ENCODE measurements around the gene SMAD3.

The SMAD3 gene

DNA sequence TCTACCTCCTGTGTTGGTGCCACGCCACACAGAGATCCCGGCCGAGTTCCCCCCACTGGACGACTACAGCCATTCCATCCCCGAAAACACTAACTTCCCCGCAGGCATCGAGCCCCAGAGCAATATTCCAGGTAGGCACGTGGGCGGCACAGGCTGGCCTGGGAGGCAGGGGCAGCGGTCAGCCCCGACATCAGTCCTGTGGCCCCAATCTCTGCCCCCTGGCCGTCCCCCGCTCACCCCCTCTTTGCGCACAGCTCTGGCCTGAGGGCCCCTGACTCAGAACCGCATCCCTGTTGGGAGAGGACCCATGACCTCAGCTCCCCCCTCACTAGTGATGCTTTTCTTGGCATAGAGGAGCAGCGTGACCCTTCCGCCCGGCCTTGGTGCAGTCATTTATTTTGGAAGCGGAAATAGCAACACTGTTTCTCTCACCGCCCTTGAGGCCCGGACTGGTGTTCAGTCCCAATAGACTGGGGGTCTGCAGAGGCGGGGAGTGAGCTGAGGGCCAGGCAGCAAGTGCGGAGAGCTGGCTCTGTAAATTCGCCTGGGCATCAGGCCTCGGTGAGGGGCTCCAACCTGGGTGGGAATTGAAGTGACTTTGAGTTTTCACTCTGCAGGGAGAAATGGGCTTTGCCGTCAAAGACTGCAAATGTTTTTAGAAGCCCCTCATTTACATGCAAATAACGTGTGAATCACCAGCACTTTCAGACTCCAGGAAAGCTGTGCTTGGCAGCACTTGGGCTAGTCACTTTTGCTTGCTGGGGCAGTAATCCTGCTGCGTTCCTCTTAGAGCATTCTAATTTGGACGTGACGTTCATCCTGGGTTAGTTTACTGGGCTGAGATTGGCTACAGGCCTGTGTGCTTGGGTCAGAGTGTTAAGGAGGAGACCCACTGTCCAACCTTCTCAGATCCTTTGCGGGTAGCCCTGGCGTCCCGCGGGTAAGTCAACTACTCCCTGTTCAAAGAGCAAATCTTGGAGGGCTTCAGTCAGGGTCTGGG is 100.2 kb downstream of the SMAD3 start:
- no peak overlapping the region for H3K27ac Mint-ChIP-seq
- ATAC-seq (ENCODE audit: low read depth) (no peak), DNase-seq (ENCODE audit: low spot score in 2 of 2) (no peak)
- H3K4me1 Mint-ChIP-seq: peaks cover 19% of the 10 kb centered on the region
- no peaks in the 10 kb centered on the region for H3K27me3 Mint-ChIP-seq
- no peak overlapping the region for H3K4me3 Mint-ChIP-seq
- peaks cover 28% of the 10 kb centered on the region for H3K36me3 Mint-ChIP-seq
- H3K9me3 Mint-ChIP-seq: no peaks in the 10 kb centered on the region

DNA sequence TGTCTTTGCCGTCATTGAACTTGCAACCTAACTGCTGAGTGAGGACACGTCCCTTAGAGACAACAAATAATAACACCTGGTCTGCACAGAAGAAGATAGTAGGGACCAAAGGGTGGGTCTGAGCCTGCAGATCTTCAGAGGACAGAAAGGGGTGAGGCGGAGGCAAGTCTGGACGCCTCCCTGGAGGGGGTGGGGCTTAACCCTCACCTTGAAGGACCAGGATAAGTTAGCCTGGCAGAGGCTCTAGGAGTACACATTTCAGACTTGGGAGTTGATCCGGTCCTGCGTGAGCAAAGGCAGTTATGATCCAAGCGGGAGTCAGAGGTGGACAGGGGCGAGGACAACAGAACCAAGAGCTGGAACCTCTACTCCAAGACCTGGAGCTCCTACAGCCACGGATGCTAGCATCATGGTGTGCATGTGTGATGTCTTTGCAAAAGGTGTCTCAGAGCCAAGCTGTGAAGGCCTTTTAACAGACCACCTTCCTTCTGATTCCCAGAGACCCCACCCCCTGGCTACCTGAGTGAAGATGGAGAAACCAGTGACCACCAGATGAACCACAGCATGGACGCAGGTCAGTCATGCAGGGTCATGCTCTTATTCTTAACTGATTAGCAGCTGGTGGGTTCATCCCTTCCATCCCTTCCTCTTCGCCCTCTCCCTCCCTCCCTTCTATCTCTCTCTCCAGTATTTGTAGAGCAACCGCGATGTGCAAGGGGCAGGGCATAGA is 101.0 kb downstream of the SMAD3 start:
- DNase-seq (ENCODE audit: low spot score in 2 of 2) (no peak), ATAC-seq (ENCODE audit: low read depth) (no peak)
- Mint-ChIP-seq H3K9me3 (no peaks in the 10 kb centered on the region), H3K4me3 (no peak overlapping the region), H3K4me1 (peaks cover 19% of the 10 kb centered on the region), H3K27ac (peak overlapping the region; percentile 67), H3K36me3 (peaks cover 33% of the 10 kb centered on the region), H3K27me3 (no peaks in the 10 kb centered on the region)

DNA sequence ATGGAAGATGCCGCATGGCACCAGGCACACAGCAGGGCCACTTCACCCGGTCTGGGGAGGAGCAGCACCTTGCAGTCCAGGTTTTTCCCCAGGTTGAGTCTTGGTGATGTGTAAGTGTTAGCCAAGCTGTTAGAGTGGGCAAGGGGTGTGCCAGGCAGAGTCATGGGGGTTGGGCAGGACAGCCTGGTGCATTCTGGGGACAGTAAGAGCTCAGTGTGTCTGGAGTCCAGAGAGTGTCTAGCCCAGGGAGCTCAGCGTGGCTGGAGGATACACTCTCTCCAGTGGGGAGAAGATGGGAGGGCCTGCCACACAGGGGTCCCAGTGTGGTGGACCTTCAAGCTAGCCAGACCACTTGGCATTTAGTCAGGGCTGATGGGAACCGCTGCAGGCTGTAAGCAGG is 101.7 kb downstream of the SMAD3 start:
- no peaks in the 10 kb centered on the region for H3K9me3 Mint-ChIP-seq
- peaks cover 16% of the 10 kb centered on the region for H3K4me1 Mint-ChIP-seq
- peak overlapping the region; percentile 67 for H3K27ac Mint-ChIP-seq
- no peak for ATAC-seq (ENCODE audit: low read depth)
- H3K4me3 Mint-ChIP-seq: no peak overlapping the region
- no peaks in the 10 kb centered on the region for H3K27me3 Mint-ChIP-seq
- peaks cover 34% of the 10 kb centered on the region for H3K36me3 Mint-ChIP-seq
- no peak for DNase-seq (ENCODE audit: low spot score in 2 of 2)

DNA sequence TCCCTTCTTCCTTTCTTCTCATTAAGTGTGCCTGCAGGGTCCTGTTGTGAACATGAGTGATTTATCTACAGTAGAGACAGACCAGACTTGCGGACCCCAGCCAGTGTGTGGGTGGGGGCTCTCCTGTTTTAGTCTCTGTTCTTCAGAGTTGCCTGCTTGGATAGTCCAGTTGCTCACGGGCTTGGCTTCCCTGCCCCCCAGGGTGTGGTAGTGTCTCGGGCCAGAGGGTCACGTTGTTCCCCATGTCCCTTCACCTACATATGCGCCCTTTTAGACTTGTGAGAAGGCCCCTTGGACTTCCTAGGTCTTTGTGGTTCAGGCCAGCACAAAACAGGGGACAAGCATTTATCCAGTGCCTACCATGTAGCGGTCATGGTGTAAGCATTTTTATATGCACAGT is 103.3 kb downstream of the SMAD3 start:
- ATAC-seq (ENCODE audit: low read depth): no peak
- Mint-ChIP-seq H3K36me3 (peaks cover 45% of the 10 kb centered on the region), H3K27ac (peak overlapping the region; percentile 5)

DNA sequence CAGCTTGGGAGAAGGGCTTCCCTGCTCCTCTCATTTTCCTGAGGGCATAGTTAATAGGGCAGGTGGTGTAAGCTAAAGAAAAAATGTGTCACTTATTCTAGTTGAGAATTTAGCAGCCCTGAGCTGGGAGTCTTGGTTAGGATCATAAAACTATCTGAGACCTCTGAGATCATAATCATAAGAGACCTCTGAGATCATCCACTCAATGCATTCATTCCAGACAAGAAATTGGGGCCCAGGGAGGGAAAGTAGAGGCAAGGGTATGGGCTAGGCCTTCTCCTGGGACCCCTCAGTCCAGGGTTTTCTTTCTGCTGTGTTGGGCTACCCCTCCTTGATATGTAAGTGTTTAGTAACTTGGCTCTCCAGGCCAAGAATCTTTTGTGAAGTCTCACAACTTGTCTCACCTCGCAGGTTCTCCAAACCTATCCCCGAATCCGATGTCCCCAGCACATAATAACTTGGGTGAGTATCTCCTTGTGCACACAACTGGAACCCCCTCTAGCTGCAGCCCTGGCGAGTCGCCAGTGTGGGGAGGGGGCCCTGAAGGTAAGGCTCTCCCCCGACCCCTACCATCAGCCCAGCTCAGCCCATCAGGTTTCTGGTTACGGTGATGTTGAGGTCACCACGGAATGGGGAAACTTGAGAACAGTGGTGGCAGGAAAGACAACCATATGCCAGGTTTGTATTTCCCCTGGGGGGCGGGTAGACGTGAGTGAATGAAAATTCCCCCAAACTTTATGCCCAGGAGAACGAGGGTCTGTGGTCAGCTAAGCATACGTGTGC is 104.9 kb downstream of the SMAD3 start:
- Mint-ChIP-seq H3K9me3 (no peaks in the 10 kb centered on the region), H3K4me3 (no peak overlapping the region), H3K27ac (peak overlapping the region; percentile 24), H3K36me3 (peaks cover 51% of the 10 kb centered on the region), H3K27me3 (no peaks in the 10 kb centered on the region), H3K4me1 (peaks cover 33% of the 10 kb centered on the region)
- DNase-seq (ENCODE audit: low spot score in 2 of 2) (no peak), ATAC-seq (ENCODE audit: low read depth) (no peak)

More for the DNA sequence above, 103.3 kb downstream of the SMAD3 start:
- Mint-ChIP-seq H3K27me3 (no peaks in the 10 kb centered on the region), H3K4me1 (peaks cover 20% of the 10 kb centered on the region), H3K4me3 (no peak overlapping the region), H3K9me3 (no peaks in the 10 kb centered on the region)
- DNase-seq (ENCODE audit: low spot score in 2 of 2): no peak

DNA sequence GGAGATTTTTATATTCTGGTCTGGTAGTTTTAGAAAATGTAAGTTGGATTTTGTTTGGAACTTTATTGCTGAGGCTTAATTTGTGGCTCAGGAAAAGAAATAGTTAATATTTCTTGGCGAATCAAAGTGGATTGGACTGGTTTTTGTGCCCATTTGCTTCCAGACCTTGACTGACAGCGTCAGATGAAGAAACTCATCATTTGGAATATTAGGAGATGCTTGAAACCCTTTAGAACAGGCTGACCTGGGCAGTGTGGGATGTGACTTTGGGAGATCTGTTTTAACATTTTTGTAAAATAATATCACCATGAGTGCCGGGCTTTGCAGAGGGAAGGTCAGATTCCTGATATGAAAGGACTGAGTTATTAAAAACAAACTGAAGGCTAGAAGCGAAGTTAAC is 106.1 kb downstream of the SMAD3 start:
- H3K27me3 Mint-ChIP-seq: no peaks in the 10 kb centered on the region
- ATAC-seq (ENCODE audit: low read depth) (no peak), DNase-seq (ENCODE audit: low spot score in 2 of 2) (no peak)
- H3K4me3 Mint-ChIP-seq: no peak overlapping the region
- H3K36me3 Mint-ChIP-seq: peaks cover 49% of the 10 kb centered on the region
- no peak overlapping the region for H3K27ac Mint-ChIP-seq
- no peaks in the 10 kb centered on the region for H3K9me3 Mint-ChIP-seq
- H3K4me1 Mint-ChIP-seq: peaks cover 35% of the 10 kb centered on the region

DNA sequence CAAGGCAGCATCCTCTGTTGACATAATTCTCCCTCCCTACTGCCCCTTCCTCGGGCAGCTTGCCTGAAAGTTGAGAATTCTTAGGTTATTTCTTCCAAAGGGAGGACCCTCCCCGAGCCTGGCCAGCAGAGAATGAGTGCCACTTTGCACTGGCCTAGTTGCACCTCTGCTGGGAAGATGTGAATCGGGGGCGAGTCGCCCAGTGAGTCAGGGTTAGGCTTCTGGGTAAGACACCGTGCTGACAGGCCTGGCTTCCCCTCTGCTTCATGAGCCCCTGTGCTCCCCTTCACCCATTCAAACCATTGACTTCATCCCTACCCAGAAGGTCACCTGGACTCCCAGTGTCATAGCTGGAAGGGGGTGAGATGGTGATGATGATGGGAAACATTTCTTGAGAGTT is 106.8 kb downstream of the SMAD3 start:
- peaks cover 44% of the 10 kb centered on the region for H3K36me3 Mint-ChIP-seq
- peak overlapping the region; percentile 76 for H3K27ac Mint-ChIP-seq
- no peak for DNase-seq (ENCODE audit: low spot score in 2 of 2)
- no peaks in the 10 kb centered on the region for H3K27me3 Mint-ChIP-seq
- ATAC-seq (ENCODE audit: low read depth): no peak
- H3K4me1 Mint-ChIP-seq: peaks cover 32% of the 10 kb centered on the region
- H3K4me3 Mint-ChIP-seq: no peak overlapping the region
- no peaks in the 10 kb centered on the region for H3K9me3 Mint-ChIP-seq

DNA sequence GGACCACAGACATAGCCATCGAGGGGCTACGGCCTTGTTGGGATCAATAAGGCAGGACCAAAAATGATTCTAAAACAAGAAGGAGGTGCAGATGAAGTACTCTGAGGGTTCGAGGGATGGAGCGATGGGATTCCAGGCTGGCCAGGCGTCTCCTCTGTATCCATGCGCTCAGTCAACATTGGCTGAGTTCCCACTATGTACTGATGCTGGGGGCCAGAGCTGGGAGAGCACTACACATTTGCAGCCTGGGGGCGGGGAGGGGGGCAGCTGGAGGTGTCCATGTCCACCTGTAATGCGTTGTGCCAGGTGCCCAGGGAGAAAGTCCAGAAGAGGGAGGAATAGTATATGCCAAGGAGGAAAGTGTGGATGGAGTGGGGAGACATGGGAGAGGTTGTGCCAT is 107.6 kb downstream of the SMAD3 start:
- Mint-ChIP-seq H3K36me3 (peaks cover 42% of the 10 kb centered on the region), H3K9me3 (no peaks in the 10 kb centered on the region), H3K27ac (peak overlapping the region; percentile 76), H3K4me3 (no peak overlapping the region), H3K27me3 (no peaks in the 10 kb centered on the region), H3K4me1 (peaks cover 32% of the 10 kb centered on the region)
- ATAC-seq (ENCODE audit: low read depth) (no peak), DNase-seq (ENCODE audit: low spot score in 2 of 2) (no peak)

DNA sequence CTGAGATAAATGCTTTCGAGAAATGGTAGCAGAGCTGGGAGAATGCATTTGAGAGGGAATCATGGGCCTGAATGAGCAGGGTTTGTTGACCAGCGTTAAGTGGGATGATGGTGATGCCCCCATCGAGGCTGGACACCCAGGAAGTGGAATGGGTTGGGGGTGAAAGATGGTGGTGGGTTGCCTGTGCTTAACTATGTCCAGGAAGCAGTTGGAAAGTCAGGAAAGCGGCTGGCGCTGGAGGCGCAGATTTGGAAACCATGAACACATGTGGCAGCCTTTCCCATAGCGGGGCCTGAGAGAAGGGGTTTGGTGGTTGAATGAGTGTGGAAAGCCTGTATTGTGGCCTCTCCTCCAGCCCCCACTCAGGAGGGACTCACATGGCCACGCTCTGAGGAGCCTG is 108.4 kb downstream of the SMAD3 start:
- Mint-ChIP-seq H3K36me3 (peaks cover 36% of the 10 kb centered on the region), H3K4me1 (peaks cover 29% of the 10 kb centered on the region)

DNA sequence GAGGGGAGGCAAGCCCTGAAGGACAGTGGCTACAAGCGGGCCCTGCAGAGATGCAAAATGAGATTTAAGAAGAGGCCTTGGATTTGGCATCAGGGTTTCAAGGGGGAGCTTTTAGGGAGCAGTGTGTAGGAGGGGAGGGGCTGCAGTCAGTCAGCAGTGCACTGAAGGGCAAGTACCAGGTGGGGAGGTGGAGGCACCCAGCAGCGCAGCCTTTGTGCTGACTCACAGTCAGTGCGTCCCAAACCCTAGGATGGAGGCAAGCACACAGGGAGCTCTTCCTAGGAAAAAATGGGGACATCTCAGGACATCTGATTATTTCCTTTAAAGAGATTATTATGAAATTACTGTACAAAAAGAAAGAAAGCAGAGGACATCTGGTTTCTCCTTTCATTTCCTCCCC is 109.0 kb downstream of the SMAD3 start:
- Mint-ChIP-seq H3K4me3 (no peak overlapping the region), H3K27ac (peak overlapping the region; percentile 76), H3K9me3 (no peaks in the 10 kb centered on the region), H3K4me1 (peaks cover 31% of the 10 kb centered on the region), H3K27me3 (no peaks in the 10 kb centered on the region), H3K36me3 (peaks cover 39% of the 10 kb centered on the region)
- DNase-seq (ENCODE audit: low spot score in 2 of 2) (no peak), ATAC-seq (ENCODE audit: low read depth) (no peak)

More for the DNA sequence above, 108.4 kb downstream of the SMAD3 start:
- H3K9me3 Mint-ChIP-seq: no peaks in the 10 kb centered on the region
- peak overlapping the region; percentile 76 for H3K27ac Mint-ChIP-seq
- ATAC-seq (ENCODE audit: low read depth) (no peak), DNase-seq (ENCODE audit: low spot score in 2 of 2) (no peak)
- no peaks in the 10 kb centered on the region for H3K27me3 Mint-ChIP-seq
- H3K4me3 Mint-ChIP-seq: no peak overlapping the region

DNA sequence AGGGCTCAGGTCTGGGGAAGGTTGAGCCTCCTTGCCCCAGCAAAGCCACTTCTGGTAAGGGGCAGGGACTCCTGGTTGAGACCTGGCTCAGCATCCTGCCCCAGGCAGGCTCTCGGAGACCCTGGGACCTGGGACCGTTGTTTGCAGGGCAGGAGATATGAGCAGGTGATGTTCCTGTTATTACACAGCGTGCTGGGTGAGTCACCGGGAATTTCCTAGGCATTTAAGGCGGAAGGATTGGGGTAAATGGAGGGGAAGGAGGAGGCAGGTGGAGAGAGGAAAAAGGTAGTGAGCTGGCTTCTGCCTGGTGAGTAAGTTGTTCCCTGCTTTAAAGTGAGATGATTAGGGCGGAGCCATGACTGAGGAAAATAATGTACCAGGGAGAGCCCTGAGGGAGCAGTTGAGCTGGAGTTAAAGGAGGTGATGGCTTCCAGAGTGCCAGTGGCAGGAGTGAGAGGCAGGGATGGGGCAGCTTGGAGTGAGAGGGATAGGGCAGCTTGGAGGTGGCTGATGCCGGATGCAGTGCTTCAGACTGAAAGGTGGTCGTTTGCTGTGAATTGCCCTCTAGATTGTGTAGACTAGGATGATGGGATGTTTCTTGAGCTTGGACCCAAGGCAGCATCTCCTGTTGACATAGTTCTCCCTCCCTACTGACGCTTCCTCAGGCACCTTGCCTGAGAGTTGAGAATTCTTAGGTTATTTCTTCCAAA is 109.6 kb downstream of the SMAD3 start:
- no peaks in the 10 kb centered on the region for H3K9me3 Mint-ChIP-seq
- no peak for DNase-seq (ENCODE audit: low spot score in 2 of 2)
- H3K27ac Mint-ChIP-seq: peak overlapping the region; percentile 76
- H3K27me3 Mint-ChIP-seq: no peaks in the 10 kb centered on the region
- peaks cover 42% of the 10 kb centered on the region for H3K36me3 Mint-ChIP-seq
- no peak for ATAC-seq (ENCODE audit: low read depth)
- H3K4me1 Mint-ChIP-seq: peaks cover 36% of the 10 kb centered on the region
- H3K4me3 Mint-ChIP-seq: no peak overlapping the region

DNA sequence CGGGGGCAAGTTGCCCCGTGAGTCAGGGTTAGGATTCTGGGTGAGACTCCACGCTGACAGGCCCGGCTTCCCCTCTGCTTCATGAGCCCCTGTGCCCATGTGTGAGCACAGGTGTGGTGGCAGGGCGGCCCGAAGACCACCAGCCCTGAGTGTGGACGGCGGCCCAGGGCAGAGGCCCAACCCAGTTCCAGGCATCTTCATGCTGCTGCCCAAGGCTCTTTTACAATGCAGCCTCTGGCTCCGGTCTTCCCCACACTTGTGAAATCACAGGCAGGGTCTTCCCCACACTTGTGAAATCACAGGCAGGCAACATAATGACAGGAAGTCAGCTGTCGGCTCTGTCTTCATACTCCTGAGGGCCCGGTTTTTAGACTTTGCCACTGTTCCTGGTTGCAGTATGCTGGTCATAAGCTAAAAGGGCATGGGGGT is 110.3 kb downstream of the SMAD3 start:
- DNase-seq (ENCODE audit: low spot score in 2 of 2): no peak
- Mint-ChIP-seq H3K27ac (peak overlapping the region; percentile 76), H3K4me1 (peaks cover 35% of the 10 kb centered on the region), H3K4me3 (no peak overlapping the region), H3K27me3 (no peaks in the 10 kb centered on the region), H3K36me3 (peaks cover 42% of the 10 kb centered on the region), H3K9me3 (no peaks in the 10 kb centered on the region)
- ATAC-seq (ENCODE audit: low read depth): peak; percentile 64

DNA sequence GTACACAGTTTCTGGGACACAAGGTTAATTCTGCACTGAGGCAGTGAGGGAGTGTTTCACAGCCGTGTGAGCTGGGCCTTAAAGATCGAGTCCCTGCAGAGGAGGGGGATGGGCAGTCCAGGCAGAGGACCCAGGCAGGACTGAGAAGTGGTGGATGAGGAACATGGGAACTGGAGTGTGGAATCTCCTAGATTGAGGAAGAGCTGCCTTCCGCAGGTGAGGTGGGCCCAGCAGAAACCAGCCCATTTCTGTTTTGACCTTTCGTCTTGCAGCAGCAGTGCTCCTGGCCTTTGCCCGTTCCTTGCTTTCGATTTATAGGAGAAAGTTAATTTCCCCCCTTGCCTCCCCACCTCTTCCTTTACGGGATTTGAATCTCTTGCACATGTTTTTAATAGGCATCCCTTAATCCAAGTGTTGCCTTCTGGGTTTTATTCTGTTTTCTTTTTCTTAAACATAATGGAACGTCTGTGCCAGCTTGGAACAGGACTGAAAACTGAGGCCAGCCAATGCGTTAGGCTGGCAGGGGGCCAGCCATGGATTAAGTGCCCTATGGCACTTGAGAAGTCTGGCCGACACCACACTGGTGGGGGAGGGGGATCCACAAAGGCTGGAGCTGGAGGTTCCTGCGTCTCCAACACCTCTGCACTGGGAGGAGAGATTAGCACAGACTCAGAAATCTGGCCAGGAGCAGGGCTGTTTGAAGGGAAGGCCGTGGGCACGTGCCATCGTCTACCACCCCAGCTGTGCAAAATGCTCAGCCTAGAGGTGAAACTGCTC is 111.0 kb downstream of the SMAD3 start:
- DNase-seq (ENCODE audit: low spot score in 2 of 2) (no peak), ATAC-seq (ENCODE audit: low read depth) (no peak)
- Mint-ChIP-seq H3K36me3 (peaks cover 38% of the 10 kb centered on the region), H3K27me3 (no peaks in the 10 kb centered on the region), H3K4me1 (peaks cover 35% of the 10 kb centered on the region), H3K4me3 (no peak overlapping the region), H3K27ac (peak overlapping the region; percentile 76), H3K9me3 (no peaks in the 10 kb centered on the region)
